GM23338 (cell line): ENCODE measurements around the gene REST.
"Not testable (repeated sequence)": the region's sequence is repeated elsewhere in the genome, so short reads cannot be mapped to it uniquely, and the experiment has no call there.

Experiments used
- CREB1 ChIP-seq: fragments of 250-450 bp; sonication (Bioruptor Pico); IDR thresholded peaks from 2 replicates; pipeline ENCODE4 v1.5.0; 2020; ENCODE audit warnings: low read depth, mild to moderate bottlenecking, moderate library complexity
- EZH2 ChIP-seq: fragments of 200-600 bp; sonication (generic); IDR thresholded peaks from one replicate; pipeline ENCODE4 v1.8.0; 2017; ENCODE audit warnings: antibody characterized with exemption, mild to moderate bottlenecking, low read depth; ENCODE audit not compliant: unreplicated experiment
- EZH2phosphoT487 ChIP-seq: fragments of 200-600 bp; sonication (generic); IDR thresholded peaks from one replicate; pipeline ENCODE4 v1.8.1; 2018; ENCODE audit warnings: antibody characterized with exemption; ENCODE audit not compliant: unreplicated experiment
- NANOG ChIP-seq: IDR thresholded peaks from 2 replicates; pipeline ENCODE4 v1.6.1; 2016; ENCODE audit warnings: antibody characterized with exemption, borderline replicate concordance
- POLR2AphosphoS5 ChIP-seq: IDR thresholded peaks from 2 replicates; pipeline ENCODE4 v1.6.1; 2016; ENCODE audit warnings: antibody characterized with exemption, low read depth
- STAT1 ChIP-seq: IDR thresholded peaks from one replicate; pipeline ENCODE4 v1.6.1; 2016; ENCODE audit warnings: antibody characterized with exemption; ENCODE audit not compliant: unreplicated experiment
- TF ChIP-seq, protein P1 (sequence below), 2 experiments: fragments of 200-600 bp in 1 of 2; sonication (generic) in 1 of 2; conservative IDR thresholded peaks; 2 replicates each; pipeline versions ENCODE4 v1.5.1 to v1.6.1; 2016 to 2017; ENCODE audit warnings: antibody characterized with exemption in 2 of 2, low read depth in 2 of 2, mild to moderate bottlenecking in 2 of 2, moderate library complexity in 1 of 2
- TF ChIP-seq, protein P2 (sequence below): IDR thresholded peaks from 2 replicates; pipeline ENCODE4 v1.6.1; 2016; ENCODE audit warnings: antibody characterized with exemption
- TF ChIP-seq, protein P3 (sequence below): IDR thresholded peaks from one replicate; pipeline ENCODE4 v1.6.1; 2018; ENCODE audit warnings: antibody characterized with exemption; ENCODE audit not compliant: unreplicated experiment

DNA sequence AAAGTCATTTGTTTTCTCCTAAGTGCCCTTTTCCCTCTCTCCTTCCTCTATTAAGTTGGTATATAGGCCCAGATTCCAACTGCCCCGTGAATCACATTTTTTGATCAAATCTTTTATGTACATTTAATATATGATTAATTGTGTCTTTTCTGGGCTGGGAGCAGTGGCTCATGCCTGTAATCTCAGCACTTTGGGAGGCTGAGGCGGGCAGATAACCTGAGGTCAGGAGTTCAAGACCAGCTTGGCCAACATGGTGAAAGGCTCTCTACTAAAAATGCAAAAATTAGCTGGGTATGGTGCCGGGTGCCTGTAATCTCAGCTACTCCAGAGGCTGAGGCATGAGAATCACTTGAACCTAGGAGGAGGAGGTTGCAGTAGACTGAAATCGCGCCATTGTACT lies 7.5 kb upstream of the REST start:
- TF ChIP-seq, protein P1, sequence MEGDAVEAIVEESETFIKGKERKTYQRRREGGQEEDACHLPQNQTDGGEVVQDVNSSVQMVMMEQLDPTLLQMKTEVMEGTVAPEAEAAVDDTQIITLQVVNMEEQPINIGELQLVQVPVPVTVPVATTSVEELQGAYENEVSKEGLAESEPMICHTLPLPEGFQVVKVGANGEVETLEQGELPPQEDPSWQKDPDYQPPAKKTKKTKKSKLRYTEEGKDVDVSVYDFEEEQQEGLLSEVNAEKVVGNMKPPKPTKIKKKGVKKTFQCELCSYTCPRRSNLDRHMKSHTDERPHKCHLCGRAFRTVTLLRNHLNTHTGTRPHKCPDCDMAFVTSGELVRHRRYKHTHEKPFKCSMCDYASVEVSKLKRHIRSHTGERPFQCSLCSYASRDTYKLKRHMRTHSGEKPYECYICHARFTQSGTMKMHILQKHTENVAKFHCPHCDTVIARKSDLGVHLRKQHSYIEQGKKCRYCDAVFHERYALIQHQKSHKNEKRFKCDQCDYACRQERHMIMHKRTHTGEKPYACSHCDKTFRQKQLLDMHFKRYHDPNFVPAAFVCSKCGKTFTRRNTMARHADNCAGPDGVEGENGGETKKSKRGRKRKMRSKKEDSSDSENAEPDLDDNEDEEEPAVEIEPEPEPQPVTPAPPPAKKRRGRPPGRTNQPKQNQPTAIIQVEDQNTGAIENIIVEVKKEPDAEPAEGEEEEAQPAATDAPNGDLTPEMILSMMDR (conservative IDR thresholded peaks at IDR 0.05; ENCODE audit: low read depth in 2 of 2) = not testable (repeated sequence)
- TF ChIP-seq EZH2; CREB1 (CRISPR knock-in tag); POLR2AphosphoS5; NANOG; EZH2phosphoT487; STAT1: not testable (repeated sequence)
- TF ChIP-seq, protein P2, sequence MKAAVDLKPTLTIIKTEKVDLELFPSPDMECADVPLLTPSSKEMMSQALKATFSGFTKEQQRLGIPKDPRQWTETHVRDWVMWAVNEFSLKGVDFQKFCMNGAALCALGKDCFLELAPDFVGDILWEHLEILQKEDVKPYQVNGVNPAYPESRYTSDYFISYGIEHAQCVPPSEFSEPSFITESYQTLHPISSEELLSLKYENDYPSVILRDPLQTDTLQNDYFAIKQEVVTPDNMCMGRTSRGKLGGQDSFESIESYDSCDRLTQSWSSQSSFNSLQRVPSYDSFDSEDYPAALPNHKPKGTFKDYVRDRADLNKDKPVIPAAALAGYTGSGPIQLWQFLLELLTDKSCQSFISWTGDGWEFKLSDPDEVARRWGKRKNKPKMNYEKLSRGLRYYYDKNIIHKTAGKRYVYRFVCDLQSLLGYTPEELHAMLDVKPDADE = not testable (repeated sequence)
- TF ChIP-seq, protein P3, sequence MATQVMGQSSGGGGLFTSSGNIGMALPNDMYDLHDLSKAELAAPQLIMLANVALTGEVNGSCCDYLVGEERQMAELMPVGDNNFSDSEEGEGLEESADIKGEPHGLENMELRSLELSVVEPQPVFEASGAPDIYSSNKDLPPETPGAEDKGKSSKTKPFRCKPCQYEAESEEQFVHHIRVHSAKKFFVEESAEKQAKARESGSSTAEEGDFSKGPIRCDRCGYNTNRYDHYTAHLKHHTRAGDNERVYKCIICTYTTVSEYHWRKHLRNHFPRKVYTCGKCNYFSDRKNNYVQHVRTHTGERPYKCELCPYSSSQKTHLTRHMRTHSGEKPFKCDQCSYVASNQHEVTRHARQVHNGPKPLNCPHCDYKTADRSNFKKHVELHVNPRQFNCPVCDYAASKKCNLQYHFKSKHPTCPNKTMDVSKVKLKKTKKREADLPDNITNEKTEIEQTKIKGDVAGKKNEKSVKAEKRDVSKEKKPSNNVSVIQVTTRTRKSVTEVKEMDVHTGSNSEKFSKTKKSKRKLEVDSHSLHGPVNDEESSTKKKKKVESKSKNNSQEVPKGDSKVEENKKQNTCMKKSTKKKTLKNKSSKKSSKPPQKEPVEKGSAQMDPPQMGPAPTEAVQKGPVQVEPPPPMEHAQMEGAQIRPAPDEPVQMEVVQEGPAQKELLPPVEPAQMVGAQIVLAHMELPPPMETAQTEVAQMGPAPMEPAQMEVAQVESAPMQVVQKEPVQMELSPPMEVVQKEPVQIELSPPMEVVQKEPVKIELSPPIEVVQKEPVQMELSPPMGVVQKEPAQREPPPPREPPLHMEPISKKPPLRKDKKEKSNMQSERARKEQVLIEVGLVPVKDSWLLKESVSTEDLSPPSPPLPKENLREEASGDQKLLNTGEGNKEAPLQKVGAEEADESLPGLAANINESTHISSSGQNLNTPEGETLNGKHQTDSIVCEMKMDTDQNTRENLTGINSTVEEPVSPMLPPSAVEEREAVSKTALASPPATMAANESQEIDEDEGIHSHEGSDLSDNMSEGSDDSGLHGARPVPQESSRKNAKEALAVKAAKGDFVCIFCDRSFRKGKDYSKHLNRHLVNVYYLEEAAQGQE = not testable (repeated sequence)
